ENCODE data around the gene FAM107A.

FAM107A gene, protein sequence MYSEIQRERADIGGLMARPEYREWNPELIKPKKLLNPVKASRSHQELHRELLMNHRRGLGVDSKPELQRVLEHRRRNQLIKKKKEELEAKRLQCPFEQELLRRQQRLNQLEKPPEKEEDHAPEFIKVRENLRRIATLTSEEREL

DNA sequence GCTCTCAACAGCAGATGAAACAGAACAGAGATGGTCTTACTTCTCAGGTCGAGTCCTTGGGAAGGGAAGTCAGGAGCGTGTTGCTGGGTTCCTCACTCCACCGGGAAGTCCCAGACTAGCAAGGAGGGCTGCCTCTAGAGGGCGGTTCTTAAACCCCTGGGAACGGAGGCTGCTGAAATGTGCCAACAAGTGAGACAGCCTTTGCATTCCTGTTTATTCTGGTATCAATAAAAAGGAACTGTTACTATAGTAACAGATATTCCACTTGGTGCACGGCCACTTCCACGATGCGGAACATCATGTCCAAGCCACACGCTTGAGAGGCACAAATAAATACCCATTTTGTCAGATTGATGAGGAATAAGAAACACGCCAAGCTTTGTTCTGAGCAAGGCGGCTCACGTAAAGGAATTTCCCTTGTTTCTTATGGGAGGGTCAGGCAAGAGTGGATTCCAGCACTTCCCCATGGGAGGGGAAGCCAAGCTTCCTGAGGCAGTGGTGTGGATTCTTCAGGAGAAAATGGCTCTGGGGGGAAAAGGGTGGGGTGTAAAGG, at the start of gene FAM107A:
Gene FAM107A, minus strand, starts transcription at position 123 of the 553 bp plus-strand sequence. CDS start 7,531 bp downstream, outside the sequence.
- TF ChIP-seq, protein P1, sequence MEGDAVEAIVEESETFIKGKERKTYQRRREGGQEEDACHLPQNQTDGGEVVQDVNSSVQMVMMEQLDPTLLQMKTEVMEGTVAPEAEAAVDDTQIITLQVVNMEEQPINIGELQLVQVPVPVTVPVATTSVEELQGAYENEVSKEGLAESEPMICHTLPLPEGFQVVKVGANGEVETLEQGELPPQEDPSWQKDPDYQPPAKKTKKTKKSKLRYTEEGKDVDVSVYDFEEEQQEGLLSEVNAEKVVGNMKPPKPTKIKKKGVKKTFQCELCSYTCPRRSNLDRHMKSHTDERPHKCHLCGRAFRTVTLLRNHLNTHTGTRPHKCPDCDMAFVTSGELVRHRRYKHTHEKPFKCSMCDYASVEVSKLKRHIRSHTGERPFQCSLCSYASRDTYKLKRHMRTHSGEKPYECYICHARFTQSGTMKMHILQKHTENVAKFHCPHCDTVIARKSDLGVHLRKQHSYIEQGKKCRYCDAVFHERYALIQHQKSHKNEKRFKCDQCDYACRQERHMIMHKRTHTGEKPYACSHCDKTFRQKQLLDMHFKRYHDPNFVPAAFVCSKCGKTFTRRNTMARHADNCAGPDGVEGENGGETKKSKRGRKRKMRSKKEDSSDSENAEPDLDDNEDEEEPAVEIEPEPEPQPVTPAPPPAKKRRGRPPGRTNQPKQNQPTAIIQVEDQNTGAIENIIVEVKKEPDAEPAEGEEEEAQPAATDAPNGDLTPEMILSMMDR (IDR thresholded peaks at IDR 0.05; ENCODE audit: borderline replicate concordance, insufficient read depth, low read depth, low read length): no peak
- H3K4me3 ChIP-seq (ENCODE audit: low read depth, low read length): no peak within 1 kb of the TSS

DNA sequence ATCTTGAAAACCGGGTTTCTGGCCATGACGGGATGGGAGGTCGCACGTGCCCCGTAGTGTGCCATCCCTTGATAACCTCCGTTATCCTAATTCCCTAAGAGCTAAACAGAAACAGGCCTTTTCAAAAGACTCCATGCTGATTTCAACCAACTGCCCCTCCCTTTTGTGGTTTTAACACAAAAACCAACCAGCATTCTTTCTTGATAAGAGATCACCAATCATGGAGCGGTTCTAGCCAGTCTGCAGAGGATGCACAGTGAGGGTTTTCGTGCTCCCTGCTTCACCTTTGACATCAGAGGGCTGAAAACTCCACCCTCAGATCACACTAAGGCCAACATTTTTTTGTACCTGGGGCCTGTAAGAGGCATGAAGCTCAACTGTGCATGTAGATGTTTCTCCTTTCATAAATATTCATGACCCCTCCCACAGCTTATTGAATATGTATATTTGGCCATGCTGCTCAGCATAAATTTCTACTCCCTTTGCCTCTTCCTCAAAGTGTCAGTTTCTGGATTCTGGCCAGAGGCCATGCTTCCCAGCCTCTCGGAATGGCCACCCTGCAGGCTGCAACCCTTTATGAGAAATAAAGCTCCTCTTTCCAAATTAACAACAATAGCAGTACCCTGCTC, 48.1 kb upstream of the FAM107A start:
- no peak overlapping the region for H3K4me3 ChIP-seq (ENCODE audit: low read depth, low read length)
- TF ChIP-seq, protein P1 (IDR thresholded peaks at IDR 0.05; ENCODE audit: borderline replicate concordance, insufficient read depth, low read depth, low read length): no peak

DNA sequence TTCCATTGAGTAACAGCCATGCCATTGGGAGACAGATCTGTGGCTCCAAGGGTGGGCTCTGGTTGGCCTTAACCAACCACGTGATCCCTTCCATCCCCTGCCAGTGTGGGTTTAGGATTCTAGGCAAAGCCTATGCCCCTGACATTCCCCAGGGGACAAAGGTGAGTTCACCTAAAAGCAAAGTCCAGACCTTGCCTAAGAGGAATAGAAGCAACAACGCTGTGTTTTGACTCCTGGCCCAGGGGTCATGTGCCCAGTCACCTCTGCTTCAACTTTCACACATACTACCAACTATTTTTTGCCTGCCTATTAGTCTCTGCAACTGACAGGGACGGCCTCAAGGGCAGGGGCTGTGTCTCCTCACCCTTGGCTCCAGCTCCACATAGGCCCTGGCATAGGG, 47.4 kb upstream of the FAM107A start:
- TF ChIP-seq, protein P1 (IDR thresholded peaks at IDR 0.05; ENCODE audit: borderline replicate concordance, insufficient read depth, low read depth, low read length): no peak
- H3K4me3 ChIP-seq (ENCODE audit: low read depth, low read length): no peak overlapping the region

DNA sequence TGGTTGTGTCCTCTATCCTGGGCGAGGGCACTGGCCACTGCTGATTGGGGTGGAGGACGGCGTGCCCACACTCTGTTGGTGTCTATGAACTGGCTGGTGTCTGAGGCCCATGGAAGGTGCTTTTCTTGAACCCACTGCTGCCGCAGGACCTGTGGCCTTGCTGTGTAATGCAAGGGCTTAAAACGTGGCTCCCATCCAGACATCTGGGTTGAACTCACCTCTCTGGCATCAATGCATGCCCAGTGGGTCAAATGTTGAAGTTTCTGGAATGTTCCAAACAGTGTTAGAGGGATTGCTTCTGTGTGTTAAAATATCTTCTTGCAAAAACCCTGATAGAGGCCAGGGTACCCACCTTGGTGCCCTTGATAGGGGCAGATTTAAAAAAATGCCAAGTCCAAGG, 46.8 kb upstream of the FAM107A start:
- no peak overlapping the region for H3K4me3 ChIP-seq (ENCODE audit: low read depth, low read length)
- TF ChIP-seq, protein P1 (IDR thresholded peaks at IDR 0.05; ENCODE audit: borderline replicate concordance, insufficient read depth, low read depth, low read length): no peak

DNA sequence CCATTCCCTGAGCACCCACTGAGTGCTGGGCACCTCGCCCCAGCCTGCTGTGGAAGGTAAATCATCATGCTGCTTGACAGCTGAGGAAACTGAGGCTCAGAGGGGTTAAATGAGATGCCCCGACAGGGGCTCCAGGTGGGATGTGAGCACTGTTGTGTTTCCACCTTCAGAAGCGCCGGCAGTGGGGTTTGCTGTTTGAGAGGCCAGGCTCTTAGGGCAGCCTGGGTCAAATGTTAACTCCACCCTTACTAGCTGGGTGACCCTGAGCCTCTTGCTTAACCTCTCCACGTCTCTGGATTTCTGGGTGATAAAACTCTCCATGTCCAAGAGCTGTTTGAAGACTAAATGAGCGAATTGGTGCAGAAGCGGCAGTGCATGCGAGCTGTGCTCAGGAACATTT, 46.3 kb upstream of the FAM107A start:
- TF ChIP-seq, protein P1 (IDR thresholded peaks at IDR 0.05; ENCODE audit: borderline replicate concordance, insufficient read depth, low read depth, low read length): no peak
- H3K4me3 ChIP-seq (ENCODE audit: low read depth, low read length): no peak overlapping the region

DNA sequence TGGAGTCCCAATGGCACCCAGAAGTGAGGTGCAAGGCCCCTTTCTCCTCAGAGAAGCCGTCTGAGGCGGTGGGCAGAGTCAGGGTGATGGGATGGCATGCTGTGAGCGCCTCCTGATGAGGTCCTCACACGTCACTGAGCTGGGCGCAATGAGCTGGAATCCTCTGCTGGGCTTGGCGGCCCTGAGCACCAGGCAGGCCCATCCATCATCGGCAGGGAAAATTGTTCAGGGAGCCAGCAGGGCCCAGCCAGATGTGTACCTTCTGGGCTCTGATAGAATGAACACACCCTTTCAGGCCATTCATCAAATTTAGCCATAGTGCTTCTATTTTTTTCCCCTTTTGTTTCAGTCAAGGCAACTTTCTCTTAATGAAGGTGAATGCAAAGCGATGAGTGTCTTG, 45.7 kb upstream of the FAM107A start:
- no peak overlapping the region for H3K4me3 ChIP-seq (ENCODE audit: low read depth, low read length)
- TF ChIP-seq, protein P1 (IDR thresholded peaks at IDR 0.05; ENCODE audit: borderline replicate concordance, insufficient read depth, low read depth, low read length): no peak

DNA sequence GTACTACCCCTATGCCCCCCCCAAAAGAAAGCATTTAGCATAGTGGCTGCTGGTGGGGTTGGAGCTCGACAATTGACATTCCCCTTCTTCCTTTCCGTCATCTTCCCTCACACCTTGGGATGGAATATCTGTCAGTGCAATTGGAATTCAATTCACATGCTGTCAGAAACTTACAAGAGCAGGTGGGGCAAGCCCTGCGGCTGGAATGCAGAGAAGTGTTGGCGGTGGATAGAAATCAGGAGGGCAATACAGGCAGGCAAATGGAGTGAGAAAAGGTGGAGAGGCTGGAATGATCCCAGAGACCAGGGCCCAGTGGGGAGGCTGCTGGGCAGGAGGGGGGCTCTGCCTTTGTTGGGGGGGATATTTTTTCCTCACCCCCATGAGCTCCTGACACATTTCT, 45.2 kb upstream of the FAM107A start:
- TF ChIP-seq, protein P1 (IDR thresholded peaks at IDR 0.05; ENCODE audit: borderline replicate concordance, insufficient read depth, low read depth, low read length): no peak
- no peak overlapping the region for H3K4me3 ChIP-seq (ENCODE audit: low read depth, low read length)
